Activated naive CD4-positive, alpha-beta T cell treated with anti-CD3 and anti-CD28 coated beads, Interleukin-2, amount 50 U/mL, for 16 hours (primary cell): Measurements from ENCODE around the gene EXOC3.
A peak's percentile ranks its signal among the peaks of the same experiment; 100 is the strongest.
"Not testable (repeated sequence)": the region's sequence is repeated elsewhere in the genome, so short reads cannot be mapped to it uniquely, and the experiment has no call there.

Experiments
- DNase-seq: peaks from one replicate; pipeline ENCODE4 v3.0.0-alpha.2; 2020

The EXOC3 gene

DNA sequence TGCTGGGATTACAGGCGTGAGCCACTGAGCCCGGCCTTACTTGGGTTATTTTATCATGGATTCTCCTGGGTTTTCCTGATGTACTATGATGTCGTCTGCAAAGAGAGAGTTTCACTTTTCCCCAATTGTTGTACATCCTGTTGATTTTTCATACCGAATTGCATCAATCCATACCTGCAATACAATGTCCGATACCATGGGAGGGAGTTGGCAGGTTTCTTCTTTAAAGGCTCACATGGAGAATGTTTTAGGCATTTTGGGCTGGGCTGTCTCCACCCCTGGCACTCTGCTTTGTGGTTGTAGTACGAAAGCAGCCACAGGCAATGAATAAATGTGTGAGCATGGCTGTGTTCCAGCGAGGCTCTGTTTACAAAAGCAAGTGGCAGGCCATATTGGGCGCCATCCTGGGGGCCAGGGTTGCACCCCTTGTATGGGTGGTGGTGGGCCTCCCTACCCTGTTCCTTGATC lies 35.1 kb upstream of the EXOC3 start:
- no peak for DNase-seq

GRCh38 chr5:410911-411517 lies 32.0 kb upstream of the EXOC3 start:
- no peak for DNase-seq

- DNase-seq = peak; percentile 40
Measured at GRCh38 chr5:411728-412127, 31.2 kb upstream of the EXOC3 start.

GRCh38 chr5:414991-415927 lies 27.7 kb upstream of the EXOC3 start:
- DNase-seq = not testable (repeated sequence)

DNA sequence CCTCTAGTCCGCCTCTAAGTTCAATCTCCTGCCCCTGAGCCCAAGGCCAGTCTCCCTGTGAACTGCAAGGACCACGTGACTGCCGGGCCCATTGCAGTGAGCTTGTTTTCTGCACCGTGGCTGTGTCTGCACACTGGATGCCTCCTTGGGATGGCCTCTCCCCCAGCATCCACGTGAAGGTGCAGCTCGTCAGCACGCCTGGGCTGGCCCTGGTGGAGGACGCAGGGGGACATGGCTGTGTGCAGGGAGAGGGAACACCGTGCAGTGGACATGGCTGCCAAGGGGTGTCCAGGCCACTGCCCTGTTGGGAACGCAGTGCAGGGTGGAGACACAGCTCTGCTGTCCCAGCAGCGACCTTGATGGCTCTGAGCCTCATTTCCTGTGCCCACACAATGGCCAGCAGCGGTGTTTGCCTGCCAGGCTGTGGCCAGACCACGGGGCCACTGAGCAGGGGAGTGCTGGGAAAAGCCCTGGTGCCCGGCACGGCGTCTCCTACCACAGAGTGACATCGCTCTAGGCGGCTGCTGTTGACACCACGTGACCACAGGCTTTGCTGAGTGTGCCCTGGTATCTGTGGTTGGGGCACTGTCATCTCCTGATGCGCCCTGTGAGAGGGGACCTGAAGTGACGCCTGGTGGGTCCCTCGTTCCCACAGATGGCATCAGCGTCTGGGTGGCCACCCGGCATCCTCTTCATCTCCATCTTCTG lies 26.9 kb upstream of the EXOC3 start:
- DNase-seq = no peak

DNA sequence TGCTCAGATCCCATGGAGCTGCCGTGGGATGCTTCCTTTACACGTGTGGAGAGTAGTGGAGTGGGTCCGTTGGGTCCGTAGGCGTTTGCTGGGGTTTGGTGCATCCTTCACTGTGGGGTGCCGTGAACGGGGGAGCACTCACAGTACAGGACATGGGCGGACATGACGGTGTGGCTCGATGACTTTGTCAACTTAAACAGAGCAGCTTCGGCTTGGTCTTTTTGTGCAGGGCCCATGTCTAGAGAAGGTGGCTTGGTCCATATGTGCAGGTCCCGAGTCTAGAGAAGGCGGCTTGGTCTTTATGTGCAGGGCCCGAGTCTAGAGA lies 26.4 kb upstream of the EXOC3 start:
- DNase-seq = no peak

GRCh38 chr5:417301-418161 lies 25.4 kb upstream of the EXOC3 start:
- no peak for DNase-seq

GRCh38 chr5:418162-419121 lies 24.5 kb upstream of the EXOC3 start:
- DNase-seq = no peak

DNA sequence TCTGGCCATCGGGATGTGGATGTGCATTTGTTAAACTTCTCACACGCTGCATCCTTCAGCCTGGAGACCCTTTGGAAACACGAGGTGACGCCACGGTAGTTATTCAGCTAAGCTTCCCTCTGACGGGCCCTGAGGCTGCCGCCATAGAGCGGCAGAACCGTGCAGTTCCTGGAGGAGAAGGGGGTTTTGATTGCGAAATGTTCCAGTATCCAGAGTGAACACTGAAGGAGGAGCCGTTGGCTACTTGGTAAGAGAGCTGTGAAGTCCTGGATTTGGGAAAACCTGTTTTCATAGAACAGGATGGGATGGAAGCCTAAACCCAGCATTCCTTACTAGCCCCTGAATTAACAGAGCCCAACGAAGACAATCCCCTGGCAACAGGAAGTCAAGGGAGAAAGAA lies 23.0 kb upstream of the EXOC3 start:
- DNase-seq = no peak

DNA sequence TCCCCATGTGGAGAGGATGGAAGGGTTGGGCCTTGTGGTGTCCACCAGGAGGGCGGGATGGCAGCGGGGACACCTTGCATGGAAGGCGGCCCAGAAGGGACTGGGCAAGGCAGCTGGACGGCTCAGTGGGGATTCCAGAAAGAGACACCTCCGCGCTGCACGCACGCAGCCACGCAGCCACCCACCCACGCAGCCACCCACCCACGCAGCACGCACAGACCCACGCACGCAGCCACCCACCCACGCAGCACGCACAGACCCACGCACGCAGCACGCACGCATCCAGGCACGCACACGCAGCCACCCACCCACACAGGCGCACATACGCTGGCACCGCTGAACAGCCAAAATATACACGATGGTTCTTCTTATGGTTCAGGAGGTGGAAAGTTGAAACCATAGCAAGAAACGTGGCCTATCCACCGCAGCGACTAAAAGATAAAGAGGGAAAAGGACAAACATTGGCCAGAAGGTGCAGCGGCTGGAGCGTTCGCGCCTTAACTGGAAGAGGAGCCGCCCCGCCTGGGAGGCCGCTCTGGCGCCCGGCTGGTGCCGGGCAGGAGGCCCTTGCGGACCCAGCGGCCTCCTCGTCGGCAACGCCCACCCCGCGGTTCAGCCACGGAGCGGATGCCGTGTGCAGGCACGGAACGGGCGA lies 22.2 kb upstream of the EXOC3 start:
- no peak for DNase-seq

DNA sequence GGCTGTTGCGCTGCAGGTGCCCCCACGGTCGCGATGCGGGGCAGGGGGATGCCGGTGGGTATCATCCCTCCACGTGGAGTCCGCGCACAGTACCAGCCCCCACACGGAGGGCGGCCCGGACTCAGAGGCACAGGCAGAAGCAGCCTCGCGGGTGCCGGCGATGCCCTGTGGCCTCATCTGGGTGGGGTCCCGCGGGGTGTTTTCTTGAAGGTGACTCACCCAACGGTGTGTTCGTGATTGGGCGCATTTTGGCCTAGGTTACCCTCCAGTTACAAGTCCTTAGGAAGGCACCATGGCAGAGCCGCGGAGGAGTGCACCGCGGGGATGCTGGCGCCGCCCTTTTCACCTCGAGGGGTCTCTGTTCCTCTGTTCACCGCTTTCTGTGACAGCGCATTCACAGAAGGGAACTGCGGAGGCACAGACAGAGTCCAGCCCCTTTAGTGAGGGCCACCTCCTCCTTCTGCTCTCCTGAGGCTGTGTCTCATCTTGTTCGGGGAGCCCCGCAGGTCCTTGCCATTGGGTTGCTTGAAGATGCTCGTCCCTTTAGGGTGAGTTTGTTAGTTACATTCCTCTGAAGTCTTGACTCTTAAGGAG lies 21.6 kb upstream of the EXOC3 start:
- no peak for DNase-seq

DNA sequence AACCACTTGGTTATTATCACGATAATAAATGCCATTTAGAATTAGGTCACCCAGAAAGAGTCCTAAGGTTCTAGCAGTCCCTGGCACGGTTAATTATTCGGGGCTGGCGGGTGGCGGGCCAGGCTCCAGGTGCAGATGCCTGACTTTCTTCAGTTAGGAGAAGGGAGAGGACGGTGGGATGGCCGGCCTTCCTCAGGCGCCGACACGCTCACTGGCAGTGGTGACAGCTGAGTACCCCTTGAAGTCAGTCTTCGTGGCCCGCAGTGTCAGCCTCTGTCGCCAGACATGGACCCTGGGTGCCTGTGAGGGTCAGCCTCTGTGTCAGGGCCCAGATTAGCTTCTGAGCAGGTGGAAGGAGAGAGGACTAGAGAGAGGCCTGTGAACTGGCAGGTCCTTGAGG lies 21.1 kb upstream of the EXOC3 start:
- no peak for DNase-seq

DNA sequence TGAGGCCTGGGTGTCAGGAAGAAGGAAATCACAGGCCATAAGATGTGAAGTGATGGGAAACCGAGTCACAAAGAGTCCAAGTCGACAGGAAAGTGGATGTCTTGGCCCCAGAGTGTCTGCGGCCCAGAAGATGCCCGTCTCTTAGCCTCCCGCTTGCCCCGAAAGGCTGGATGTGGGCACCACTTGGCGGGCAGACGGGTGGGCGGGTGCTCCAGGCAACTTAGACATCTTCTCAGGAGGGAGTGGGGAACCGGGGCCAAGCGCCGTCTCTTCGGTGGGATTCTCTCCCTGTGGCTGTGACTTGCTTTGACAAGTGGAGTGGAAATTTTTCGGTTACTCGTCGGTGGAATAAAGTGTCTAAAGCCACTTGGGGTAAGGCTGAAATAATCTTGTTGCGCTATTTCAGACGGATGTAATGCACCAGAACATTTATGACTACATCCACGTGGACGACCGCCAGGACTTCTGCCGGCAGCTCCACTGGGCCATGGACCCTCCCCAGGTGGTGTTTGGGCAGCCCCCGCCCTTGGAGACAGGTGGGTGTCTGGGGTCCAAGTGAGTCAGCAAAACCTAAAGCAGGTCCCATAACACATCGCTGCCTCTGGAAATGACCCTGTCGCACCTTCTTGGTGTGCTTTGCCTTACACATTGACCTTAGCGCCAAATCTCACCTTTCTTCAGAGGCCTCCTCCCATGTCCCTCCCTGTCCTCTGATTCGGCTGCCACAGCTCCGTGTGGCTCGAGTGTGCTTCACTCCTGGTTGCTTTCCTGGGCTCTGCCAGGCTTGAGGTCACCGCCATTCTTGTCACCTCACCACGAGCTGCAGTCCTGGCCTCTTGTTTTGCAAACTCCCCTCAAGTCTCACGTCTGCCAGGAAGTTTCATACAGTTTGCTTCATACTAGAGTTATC lies 20.4 kb upstream of the EXOC3 start:
- DNase-seq = no peak

DNA sequence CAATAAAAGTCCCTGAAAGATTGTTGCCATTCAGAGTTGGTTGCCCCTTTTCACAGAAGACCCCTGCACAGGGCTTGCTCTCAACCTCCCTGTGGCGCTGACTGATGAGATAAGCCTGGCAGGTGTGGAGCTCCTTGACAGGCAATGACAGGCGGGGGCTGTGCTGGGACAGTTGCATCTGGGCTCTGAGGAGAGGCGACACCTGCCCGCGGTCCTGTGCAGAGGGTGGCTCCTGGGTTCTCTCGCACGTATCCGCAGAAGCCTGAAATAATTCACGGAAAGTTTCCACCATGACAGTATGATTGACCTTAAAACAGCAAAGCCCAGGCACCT lies 19.8 kb upstream of the EXOC3 start:
- DNase-seq = no peak

DNA sequence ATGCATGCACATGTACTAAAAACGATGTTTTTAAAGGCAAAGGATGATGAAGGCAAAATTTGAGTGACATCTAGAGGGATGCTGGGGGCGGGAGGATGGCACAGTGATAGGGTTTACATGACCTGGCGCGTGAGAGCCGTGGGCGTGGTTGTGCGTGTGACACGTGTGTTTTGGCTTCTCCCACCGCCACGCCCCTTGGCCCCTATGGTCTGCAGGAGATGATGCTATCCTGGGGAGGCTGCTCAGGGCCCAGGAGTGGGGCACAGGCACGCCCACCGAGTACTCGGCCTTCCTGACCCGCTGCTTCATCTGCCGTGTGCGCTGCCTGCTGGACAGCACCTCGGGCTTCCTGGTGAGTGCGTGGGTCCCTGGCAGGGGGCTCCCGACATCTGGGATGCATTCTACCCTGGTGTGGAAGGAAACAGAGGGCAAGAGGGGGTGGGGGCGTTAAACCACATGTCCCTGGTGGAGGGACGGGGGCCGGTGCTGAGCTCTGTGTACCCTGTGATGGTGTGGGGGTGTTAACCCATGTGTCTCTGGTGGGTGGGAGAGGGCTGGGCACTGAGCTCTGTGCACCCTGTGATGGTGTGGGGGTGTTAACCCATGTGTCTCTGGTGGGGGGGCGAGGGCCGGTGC lies 19.2 kb upstream of the EXOC3 start:
- DNase-seq = no peak

GRCh38 chr5:424301-425110 lies 18.5 kb upstream of the EXOC3 start:
- no peak for DNase-seq

DNA sequence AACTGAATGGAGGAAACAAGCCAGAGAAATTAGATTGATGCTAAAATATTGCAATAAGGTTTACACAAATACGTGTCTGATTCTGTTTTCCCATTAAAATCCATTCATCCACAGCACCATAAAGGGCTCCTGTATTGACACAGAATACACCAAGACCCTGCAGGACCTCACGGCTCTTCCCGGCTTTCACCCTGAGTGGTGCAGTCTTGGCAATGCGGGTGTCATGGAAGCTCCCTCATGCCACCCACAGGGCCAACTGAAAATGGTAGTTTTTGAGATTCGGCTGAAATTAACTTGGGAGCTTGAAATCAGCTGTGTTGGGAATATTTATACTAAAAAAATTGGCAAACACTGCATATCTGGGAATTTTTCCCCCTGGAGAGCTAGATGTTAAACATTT lies 17.3 kb upstream of the EXOC3 start:
- no peak for DNase-seq

- no peak for DNase-seq
Measured at GRCh38 chr5:426392-426976, 16.5 kb upstream of the EXOC3 start.
